Measurements from ENCODE around the gene GAS5.
"Not testable (repeated sequence)": the region's sequence is repeated elsewhere in the genome, so short reads cannot be mapped to it uniquely, and the experiment has no call there.

The GAS5 gene

GRCh38 chr1:173867753-173868265 is at the start of gene GAS5:
Gene GAS5 (minus strand): TSS chr1:173867989.
- DNase-seq = peak; percentile 100

DNA sequence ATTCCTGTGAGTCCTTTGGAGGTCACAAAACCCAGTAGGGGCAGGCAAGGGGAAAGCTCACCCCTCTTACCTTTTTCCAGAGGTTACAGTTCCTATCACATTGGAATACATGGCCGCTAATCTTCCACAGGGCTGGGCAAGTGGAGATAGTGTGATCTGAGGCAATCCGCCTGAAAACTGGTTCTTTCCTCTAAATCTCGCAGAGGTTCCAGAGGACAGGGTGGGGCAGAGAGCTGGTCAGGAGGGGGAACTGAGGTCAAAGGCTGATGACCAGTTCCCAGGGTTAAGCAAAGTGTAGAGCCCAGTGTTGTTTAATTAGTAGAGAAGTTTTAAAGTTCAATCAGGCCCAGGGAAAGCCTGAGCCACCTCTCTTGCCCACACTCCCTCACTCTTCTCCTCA is 49.4 kb upstream of the GAS5 start, which contains the start of gene SERPINC1:
TSS of gene SERPINC1 (minus strand) at position 179 of the 400 bp plus-strand sequence. CDS start at position 111, 68 bp downstream.
- no peak for DNase-seq

DNA sequence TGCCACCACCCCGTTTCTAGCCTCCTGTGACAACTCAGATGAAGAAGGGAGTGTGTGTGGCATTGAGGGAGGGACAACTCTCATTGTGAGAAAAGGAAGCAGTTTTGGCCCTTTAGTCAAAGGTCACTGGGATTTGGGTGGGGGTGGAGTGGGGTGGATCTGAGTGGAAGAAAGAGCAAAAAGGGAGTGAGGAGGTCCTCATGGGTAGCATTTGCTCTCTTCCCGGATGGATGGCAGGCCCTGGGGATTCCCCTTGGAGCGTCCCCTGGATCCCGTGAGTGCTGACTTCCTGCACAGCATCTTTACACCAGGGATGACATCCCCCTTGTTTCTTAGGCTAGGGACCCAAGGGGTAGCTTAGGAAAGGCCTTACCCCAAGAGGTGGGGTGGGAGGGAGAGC is 48.9 kb upstream of the GAS5 start:
- no peak for DNase-seq

DNA sequence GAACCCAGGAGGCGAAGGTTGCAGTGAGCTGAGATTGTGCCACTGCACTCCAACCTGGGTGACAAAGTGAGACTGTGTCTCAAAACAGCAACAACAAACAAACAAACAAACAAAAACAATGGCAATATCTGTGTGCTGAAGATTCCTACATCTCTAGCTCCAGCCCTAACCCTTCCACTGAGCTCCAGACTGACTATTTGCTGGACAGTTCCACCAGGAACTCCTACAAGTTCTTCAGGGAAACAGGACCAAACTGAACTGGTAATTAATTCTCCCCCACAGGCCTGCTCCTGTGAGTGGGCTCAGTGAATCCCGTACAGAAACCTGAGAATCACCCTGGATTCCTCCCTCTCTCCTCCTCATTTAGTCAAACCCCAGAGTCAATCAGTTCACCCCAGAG is 47.8 kb upstream of the GAS5 start:
- DNase-seq = no peak

- DNase-seq = peak; percentile 71
These were observed 46.6 kb upstream of the GAS5 start for GRCh38 chr1:173914366-173914871.

DNA sequence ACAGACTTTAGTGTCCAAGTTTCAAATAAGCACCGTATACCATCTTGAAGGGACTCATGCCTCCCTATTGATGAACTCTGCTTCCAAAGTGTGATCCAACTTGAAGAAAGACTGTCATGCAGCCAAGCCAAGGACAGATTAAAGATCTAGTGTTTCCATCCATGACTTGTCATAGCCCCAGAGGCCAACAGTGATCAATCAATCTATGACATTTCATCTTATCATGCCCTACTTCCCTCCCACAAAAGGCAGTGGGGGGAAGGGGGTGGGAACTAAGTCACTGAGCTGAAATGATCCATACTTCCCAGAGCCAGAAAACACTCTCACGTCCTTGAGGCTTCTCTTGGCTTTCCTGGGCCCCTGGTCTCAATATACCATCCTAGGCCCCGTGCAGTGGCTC is 45.3 kb upstream of the GAS5 start:
- DNase-seq = no peak

DNA sequence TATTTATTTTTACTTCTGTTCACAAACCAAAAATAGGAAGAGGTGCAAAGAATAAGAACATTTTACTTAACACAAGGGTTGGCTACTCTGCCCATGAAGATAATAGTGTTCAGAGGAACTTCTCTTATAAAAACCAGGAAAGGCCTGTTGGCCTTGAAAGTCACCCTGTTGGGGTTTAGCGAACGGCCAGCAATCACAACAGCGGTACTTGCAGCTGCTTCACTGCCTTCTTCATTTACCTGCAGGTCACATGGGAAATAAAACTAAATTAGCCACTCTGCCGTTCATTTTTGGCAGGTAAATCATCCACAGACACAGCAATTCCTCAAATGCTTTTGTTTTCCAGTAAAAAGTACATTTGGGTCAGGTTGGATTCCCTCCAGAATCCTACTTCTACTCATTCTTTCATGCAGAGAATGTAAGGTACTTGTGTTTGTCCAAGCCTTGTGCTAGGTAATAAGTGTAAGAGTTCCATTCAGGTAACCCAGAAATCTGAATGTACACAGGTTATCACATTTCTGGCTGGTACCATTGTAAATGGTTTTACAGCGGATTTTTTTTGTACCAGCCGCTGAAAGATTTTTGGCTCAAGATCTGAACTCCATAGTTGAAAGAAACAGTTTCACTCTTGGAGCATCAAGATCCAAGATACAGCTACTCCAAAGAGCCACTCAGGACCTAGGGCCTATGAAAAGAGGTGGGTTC is 36.2 kb upstream of the GAS5 start:
- no peak for DNase-seq

GRCh38 chr1:173900992-173901391 is 33.2 kb upstream of the GAS5 start:
- DNase-seq = no peak

DNA sequence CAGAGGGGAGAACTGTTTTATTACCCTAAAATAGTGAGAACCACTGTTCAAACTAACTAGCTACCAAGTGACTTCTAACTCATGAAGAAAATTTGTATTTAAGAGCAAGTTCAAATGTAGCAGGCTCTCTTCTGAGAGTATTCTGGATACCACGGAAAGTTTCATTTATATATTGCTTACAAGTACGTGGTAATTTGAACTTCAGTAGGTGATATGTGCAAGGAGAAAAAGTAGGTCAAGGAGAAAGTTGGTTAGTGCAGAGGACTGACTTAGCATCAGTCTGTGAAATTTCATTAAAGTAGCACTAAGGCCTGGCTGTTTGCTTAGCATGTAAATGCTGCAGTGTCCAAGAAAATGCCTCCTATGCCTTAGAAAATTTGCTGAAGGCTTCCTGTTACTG is 32.6 kb upstream of the GAS5 start:
- no peak for DNase-seq

GRCh38 chr1:173894189-173894588 is 26.4 kb upstream of the GAS5 start:
- DNase-seq = no peak

GRCh38 chr1:173893611-173894010 is 25.8 kb upstream of the GAS5 start:
- no peak for DNase-seq

DNA sequence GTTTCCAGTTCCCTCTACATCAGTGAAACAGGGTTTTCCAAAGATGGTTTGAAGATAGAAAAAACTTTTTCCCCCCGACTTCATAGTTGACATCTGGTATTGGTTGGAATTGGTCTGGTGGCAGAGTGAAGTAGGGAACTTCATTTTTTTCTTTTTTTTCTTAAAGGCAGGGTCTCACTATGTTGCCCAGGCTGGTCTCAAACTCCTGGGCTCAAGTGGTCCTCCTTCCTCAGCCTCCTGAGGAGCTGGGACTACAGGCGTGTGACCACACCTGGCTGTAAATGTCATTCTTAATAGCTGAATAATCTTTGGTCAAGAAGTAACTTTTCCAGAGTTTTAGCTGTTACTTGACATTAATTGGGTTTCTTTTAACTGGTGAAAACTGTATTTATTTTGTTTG is 22.1 kb upstream of the GAS5 start:
- DNase-seq = no peak

DNA sequence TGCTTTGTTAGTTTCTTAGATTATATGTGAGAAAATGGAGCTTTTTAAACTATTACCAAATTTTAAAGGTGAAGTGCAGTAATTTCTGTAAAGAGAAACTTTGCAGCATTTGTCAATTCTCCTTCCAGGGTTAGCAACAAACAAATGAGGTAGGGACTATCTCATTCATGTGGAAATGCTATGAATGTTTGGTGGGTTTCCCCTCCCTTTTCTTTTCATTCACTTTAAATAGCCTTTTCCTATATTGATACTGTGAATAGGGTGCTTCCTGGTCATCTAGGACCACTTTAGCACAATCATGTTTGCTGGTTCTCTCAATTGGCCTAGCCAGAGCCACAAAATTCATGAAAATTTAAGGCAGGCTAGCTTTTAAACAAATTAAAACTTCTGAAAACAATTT is 21.0 kb upstream of the GAS5 start:
- DNase-seq = no peak

DNA sequence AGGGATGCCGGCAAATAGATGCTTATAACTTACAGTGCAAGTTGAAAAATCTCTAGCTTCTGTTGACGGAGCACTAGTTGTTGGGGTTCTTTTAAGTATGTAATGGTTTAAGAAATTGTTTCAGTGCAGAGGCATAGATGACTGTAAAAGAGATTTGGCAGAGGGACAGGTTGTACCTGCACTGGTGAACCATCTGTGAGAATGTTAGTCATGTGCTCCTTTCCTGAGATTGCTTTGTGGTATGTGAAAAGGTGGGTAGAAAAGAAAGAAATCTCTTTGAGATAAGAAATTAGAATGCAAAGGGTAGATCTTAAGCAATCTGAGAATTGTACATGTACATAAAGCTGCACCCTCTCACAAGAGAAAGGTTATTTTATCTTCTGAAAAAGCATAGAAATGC is 19.8 kb upstream of the GAS5 start:
- DNase-seq = no peak

DNA sequence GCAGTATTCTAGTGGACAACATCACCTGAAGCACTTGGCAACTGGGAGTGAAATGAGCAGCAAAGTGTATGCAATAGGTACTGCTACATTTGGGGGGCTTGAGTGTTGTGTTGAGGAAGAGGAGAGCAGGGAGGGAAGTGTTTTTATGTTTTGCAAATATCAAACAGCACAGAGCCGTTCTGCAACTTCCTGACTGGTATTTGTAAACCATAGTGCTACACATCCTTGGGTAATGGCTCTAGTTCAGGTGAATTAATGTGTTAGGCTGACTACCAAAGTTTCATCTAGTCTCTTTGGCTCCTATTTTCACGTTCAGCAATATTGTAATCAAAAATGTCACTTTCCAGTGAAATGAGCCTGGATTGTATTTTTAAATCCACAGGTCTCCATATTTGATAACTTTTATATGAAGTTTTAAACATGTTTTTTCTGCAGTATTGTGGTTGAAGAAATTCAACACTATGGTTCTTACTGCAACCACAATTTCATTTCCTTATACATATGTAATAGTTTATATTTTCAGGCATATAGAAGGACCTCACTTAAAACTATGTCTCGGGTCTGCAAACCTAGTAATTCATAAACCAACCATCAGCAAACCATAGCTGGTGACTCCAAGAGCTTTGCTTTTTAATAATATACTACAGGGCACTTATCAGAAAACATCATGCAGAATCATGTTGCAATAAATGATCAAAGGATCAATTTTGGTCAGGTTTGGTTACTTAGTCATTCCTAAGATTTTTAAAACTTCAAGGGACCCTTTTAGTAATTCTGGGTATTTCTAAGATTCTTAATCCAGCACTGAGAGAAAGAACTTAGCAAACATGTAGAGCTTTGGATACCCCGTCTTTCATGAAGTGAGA is 19.2 kb upstream of the GAS5 start:
- no peak for DNase-seq

DNA sequence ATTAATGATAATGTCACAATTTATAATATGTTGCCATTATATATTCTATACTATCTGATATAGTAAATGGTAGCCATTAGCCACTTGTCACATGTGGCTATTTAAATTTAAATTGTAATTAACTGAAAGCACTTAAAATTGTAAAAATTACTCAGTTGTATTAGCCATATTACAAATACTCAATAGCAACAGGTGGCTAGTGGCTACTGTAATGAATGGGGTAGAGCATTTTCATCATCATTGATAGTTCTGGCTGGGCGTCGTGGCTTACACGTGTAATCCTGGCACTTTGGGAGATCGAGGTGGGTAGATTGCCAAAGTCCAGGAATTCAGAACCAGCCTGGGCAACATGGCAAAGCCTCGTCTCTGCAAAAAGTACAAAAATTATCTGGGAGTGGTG is 16.9 kb upstream of the GAS5 start:
- DNase-seq = no peak

DNA sequence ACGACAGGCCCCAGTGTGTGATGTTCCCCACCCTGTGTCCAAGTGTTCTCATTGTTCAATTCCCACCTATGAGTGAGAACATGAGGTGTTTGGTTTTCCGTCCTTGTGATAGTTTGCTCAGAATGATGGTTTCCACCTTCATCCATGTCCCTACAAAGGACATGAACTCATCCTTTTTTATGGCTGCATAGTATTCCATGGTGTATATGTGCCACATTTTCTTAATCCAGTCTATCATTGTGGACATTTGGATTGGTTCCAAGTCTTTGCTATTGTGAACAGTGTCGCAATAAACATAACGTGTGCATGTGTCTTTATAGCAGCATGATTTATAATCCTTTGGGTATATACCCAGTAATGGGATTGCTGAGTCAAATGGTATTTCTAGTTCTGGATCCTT is 13.3 kb upstream of the GAS5 start:
- not testable (repeated sequence) for DNase-seq

- no peak for DNase-seq
These were observed 10.5 kb upstream of the GAS5 start for GRCh38 chr1:173878251-173878650.

GRCh38 chr1:173876732-173877131 is 8.9 kb upstream of the GAS5 start:
- DNase-seq = no peak

DNA sequence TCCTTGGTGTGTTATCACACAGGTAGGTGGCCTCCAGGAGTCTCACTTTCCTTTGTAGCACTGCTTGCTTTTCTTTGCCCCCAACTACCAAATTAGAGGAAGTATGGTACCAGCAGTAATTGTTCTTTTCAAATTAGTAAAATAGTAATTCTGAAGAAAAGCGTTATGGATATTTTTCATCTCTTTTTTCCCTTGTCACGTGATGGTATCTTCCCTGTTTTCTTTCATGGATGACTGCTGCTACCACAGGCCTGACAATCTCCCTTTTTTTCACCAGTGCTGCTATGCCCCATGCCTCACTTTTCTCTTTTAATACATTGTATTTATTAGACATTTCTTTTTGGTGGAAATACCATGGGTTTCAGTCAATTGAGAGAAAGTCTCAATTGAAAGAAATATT is 3.7 kb upstream of the GAS5 start:
- DNase-seq = no peak

GRCh38 chr1:173871091-173871490 is 3.3 kb upstream of the GAS5 start:
- no peak for DNase-seq

GRCh38 chr1:173870252-173871075 is 2.7 kb upstream of the GAS5 start:
- peak; percentile 74 for DNase-seq

- DNase-seq = no peak
These were observed 1.2 kb upstream of the GAS5 start for GRCh38 chr1:173869021-173869359.
